Suprapubic skin (tissue), 4 donors: ENCODE results near the gene EEF1E1. TPM values are rescaled to one million over a fixed set of nuclear protein-coding genes. Genes with fewer than 3 reads are reported as not detected.

ENCODE experiments used
- DNase-seq, 2 donors: peaks; one replicate each; pipeline ENCODE4 v3.0.0-alpha.2; 2019; ENCODE audit warnings: low spot score in 2 of 2
- H3K27ac ChIP-seq: fragments of 200-600 bp; sonication (generic); one replicate; pipeline ENCODE4 v1.5.1; 2019
- H3K27me3 ChIP-seq: fragments of 200-600 bp; sonication (generic); one replicate; pipeline ENCODE4 v1.5.1; 2019
- H3K36me3 ChIP-seq: fragments of 200-600 bp; sonication (generic); one replicate; pipeline ENCODE4 v1.5.1; 2019
- H3K4me1 ChIP-seq: fragments of 200-600 bp; sonication (generic); one replicate; pipeline ENCODE4 v1.5.1; 2019
- H3K4me3 ChIP-seq: fragments of 200-600 bp; sonication (generic); one replicate; pipeline ENCODE4 v1.5.1; 2019; ENCODE audit warnings: mild to moderate bottlenecking
- H3K9me3 ChIP-seq: fragments of 200-600 bp; sonication (generic); one replicate; pipeline ENCODE4 v1.5.1; 2019
- CTCF ChIP-seq, 2 donors: fragments of 200-600 bp in 1 of 2; fragments of 450-650 bp in 1 of 2; sonication (generic) in 1 of 2; IDR thresholded peaks; one replicate each; pipeline ENCODE4 v1.5.1; 2016 to 2019; ENCODE audit warnings: antibody characterized with exemption in 2 of 2, mild to moderate bottlenecking in 1 of 2, moderate library complexity in 1 of 2
- EP300 ChIP-seq: sonication (generic); formaldehyde crosslinking; IDR thresholded peaks from one replicate; pipeline ENCODE4 v1.6.1; 2017; ENCODE audit warnings: antibody characterized with exemption
- POLR2A ChIP-seq, 2 donors: fragments of 450-650 bp; IDR thresholded peaks; one replicate each; pipeline ENCODE4 v1.6.1; 2017; ENCODE audit warnings: antibody characterized with exemption in 2 of 2, mild to moderate bottlenecking in 2 of 2, moderate library complexity in 2 of 2
- POLR2AphosphoS5 ChIP-seq, 3 donors: sonication (generic); formaldehyde crosslinking; IDR thresholded peaks; one replicate each; pipeline ENCODE4 v1.6.1; 2017; ENCODE audit warnings: antibody characterized with exemption in 3 of 3
- WGBS: methylation state at CpG from one replicate; pipeline ENCODE4 v1.1.5; 2018; 5-methylcytosine and 5-hydroxymethylcytosine counted together
- total RNA-seq, 4 donors: library from RNA; depleted of rRNA; stranded (reverse); fragments of >200 nt; gene quantifications; one replicate each; pipeline ENCODE4 v1.1.0, GENCODE V29; 2016

The EEF1E1 gene
- total RNA-seq, 4 donors from 2014 or later: 15.0 to 42.5 (median 31.3) TPM

- Histone ChIP-seq H3K27ac (peak within 1 kb of the TSS; percentile 87), H3K27me3 (no peaks in the 10 kb centered on the region), H3K4me3 (peak within 1 kb of the TSS; percentile 83), H3K4me1 (peaks cover 13% of the 10 kb centered on the region), H3K9me3 (no peaks in the 10 kb centered on the region), H3K36me3 (peaks cover 8% of the 10 kb centered on the region)
- TF ChIP-seq POLR2A (IDR thresholded peaks at IDR 0.05) (peak in 1 of 2 donors; percentile 64), POLR2AphosphoS5 (IDR thresholded peaks at IDR 0.05) (peak in 2 of 3 donors; percentile 51 to 61), EP300 (no peak), CTCF (IDR thresholded peaks at IDR 0.05) (no peak)
- WGBS: 0% methylated on average over 17 of the region's 64 CpGs
- DNase-seq: peak; percentile 97
Observed at GRCh38 chr6:8063761-8064637, 38.3 kb downstream of the EEF1E1 start, which contains the start of gene BLOC1S5. Gene BLOC1S5 (minus strand): TSS chr6:8064389. CDS start chr6:8064376, 13 bp downstream.

- 87% methylated on average over 4 of the region's 4 CpGs for WGBS
- DNase-seq: no peak
- Histone ChIP-seq H3K4me1 (peaks cover 13% of the 10 kb centered on the region), H3K9me3 (no peaks in the 10 kb centered on the region), H3K27ac (no peak overlapping the region), H3K36me3 (peaks cover 8% of the 10 kb centered on the region), H3K27me3 (no peaks in the 10 kb centered on the region), H3K4me3 (no peak overlapping the region)
- TF ChIP-seq POLR2AphosphoS5 (IDR thresholded peaks at IDR 0.05): no peak
- no peak for TF ChIP-seq POLR2A (IDR thresholded peaks at IDR 0.05)
- TF ChIP-seq EP300: no peak
- no peak for TF ChIP-seq CTCF (IDR thresholded peaks at IDR 0.05)
Observed at GRCh38 chr6:8061736-8062135, 40.6 kb downstream of the EEF1E1 start.

- peaks cover 13% of the 10 kb centered on the region for H3K36me3 ChIP-seq
- H3K9me3 ChIP-seq: no peaks in the 10 kb centered on the region
- no peak overlapping the region for H3K27ac ChIP-seq
- peaks cover 13% of the 10 kb centered on the region for H3K4me1 ChIP-seq
- whole genome bisulfite sequencing: 83% methylated on average over 3 of the region's 3 CpGs
- no peaks in the 10 kb centered on the region for H3K27me3 ChIP-seq
- H3K4me3 ChIP-seq: no peak overlapping the region
- no peak for DNase-seq
- no peak for TF ChIP-seq POLR2AphosphoS5 (IDR thresholded peaks at IDR 0.05)
- no peak for TF ChIP-seq CTCF (IDR thresholded peaks at IDR 0.05)
- no peak for TF ChIP-seq POLR2A (IDR thresholded peaks at IDR 0.05)
- no peak for TF ChIP-seq EP300
Observed at GRCh38 chr6:8060346-8060745, 42.0 kb downstream of the EEF1E1 start.

GRCh38 chr6:8059129-8059528 is 43.2 kb downstream of the EEF1E1 start:
- no peak for TF ChIP-seq EP300
- TF ChIP-seq POLR2A (IDR thresholded peaks at IDR 0.05): no peak
- no peak for TF ChIP-seq POLR2AphosphoS5 (IDR thresholded peaks at IDR 0.05)
- TF ChIP-seq CTCF (IDR thresholded peaks at IDR 0.05): no peak
- Histone ChIP-seq H3K4me3 (no peak overlapping the region), H3K27me3 (no peaks in the 10 kb centered on the region), H3K9me3 (no peaks in the 10 kb centered on the region), H3K4me1 (peaks cover 10% of the 10 kb centered on the region), H3K36me3 (peaks cover 18% of the 10 kb centered on the region), H3K27ac (no peak overlapping the region)
- no peak for DNase-seq

- peaks cover 18% of the 10 kb centered on the region for H3K36me3 ChIP-seq
- H3K27ac ChIP-seq: no peak overlapping the region
- DNase-seq: no peak
- 87% methylated on average over 3 of the region's 3 CpGs for WGBS
- H3K4me3 ChIP-seq: no peak overlapping the region
- no peaks in the 10 kb centered on the region for H3K9me3 ChIP-seq
- TF ChIP-seq POLR2A (IDR thresholded peaks at IDR 0.05): no peak
- no peak for TF ChIP-seq POLR2AphosphoS5 (IDR thresholded peaks at IDR 0.05)
- TF ChIP-seq CTCF (IDR thresholded peaks at IDR 0.05): no peak
- TF ChIP-seq EP300: no peak
- H3K27me3 ChIP-seq: no peaks in the 10 kb centered on the region
- peaks cover 3% of the 10 kb centered on the region for H3K4me1 ChIP-seq
Observed at GRCh38 chr6:8057793-8058192, 44.6 kb downstream of the EEF1E1 start.
